Smooth muscle cell (in vitro differentiated cells): Measurements from ENCODE around the gene ACAN. TPM values are rescaled to one million over a fixed set of nuclear protein-coding genes. Genes with fewer than 3 reads are reported as not detected.

ENCODE experiments used
- DNase-seq: peaks from one replicate; lab custom pipeline; 2025; ENCODE audit not compliant: unreplicated experiment; lab: John Stamatoyannopoulos, UW
- H2AFZ ChIP-seq: fragments of 200-600 bp; sonication (generic); 2 replicates; pipeline ENCODE4 v1.6.0; 2016; ENCODE audit warnings: antibody characterized with exemption, low read depth, mild to moderate bottlenecking
- H3F3A ChIP-seq: fragments of 200-600 bp; sonication (generic); 2 replicates; pipeline ENCODE4 v1.6.0; 2017; ENCODE audit warnings: antibody characterized with exemption, low read depth
- H3K27ac ChIP-seq: fragments of 200-600 bp; sonication (generic); 2 replicates; pipeline ENCODE4 v1.5.1; 2016; ENCODE audit warnings: low read depth, mild to moderate bottlenecking
- H3K27me3 ChIP-seq: fragments of 200-600 bp; sonication (generic); 2 replicates; pipeline ENCODE4 v1.6.1; 2016; ENCODE audit warnings: low read depth, mild to moderate bottlenecking
- H3K36me3 ChIP-seq: fragments of 200-600 bp; sonication (generic); 2 replicates; pipeline ENCODE4 v1.5.1; 2016; ENCODE audit warnings: low read depth
- H3K4me1 ChIP-seq: fragments of 200-600 bp; sonication (generic); 2 replicates; pipeline ENCODE4 v1.5.1; 2016; ENCODE audit warnings: low read depth
- H3K4me2 ChIP-seq: fragments of 200-600 bp; sonication (generic); 2 replicates; pipeline ENCODE4 v1.6.0; 2016; ENCODE audit warnings: mild to moderate bottlenecking
- H3K4me3 ChIP-seq: fragments of 200-600 bp; sonication (generic); 2 replicates; pipeline ENCODE4 v1.5.1; 2016; ENCODE audit warnings: mild to moderate bottlenecking
- H3K79me2 ChIP-seq: fragments of 200-600 bp; sonication (generic); 2 replicates; pipeline ENCODE4 v1.6.0; 2016; ENCODE audit warnings: low read depth, mild to moderate bottlenecking
- H3K9ac ChIP-seq: fragments of 200-600 bp; sonication (generic); 2 replicates; pipeline ENCODE4 v1.6.0; 2016; ENCODE audit warnings: low read depth
- H3K9me3 ChIP-seq: fragments of 200-600 bp; sonication (generic); replicated peaks from 2 replicates; pipeline ENCODE4 v1.5.1; 2016; ENCODE audit warnings: low read depth
- H4K20me1 ChIP-seq: fragments of 200-600 bp; sonication (generic); 2 replicates; pipeline ENCODE4 v1.6.0; 2016; ENCODE audit warnings: low read depth
- WGBS: methylation state at CpG from one replicate; pipeline ENCODE4 v1.1.7; 2016; ENCODE audit warnings: low lambda C conversion rate; 5-methylcytosine and 5-hydroxymethylcytosine counted together
- polyA plus RNA-seq: library from polyadenylated mRNA; unstranded; fragments of >200 nt; fragmentation: Nextera tagmentation; extraction: Ambion mirVana; gene quantifications from 2 replicates; pipeline ENCODE4 v1.2.1, GENCODE V29; 2016
- total RNA-seq: library from RNA; depleted of rRNA; stranded (reverse); fragments of >200 nt; gene quantifications from 2 replicates; pipeline ENCODE4 v1.2.3, GENCODE V29; 2014
- TF ChIP-seq, protein P1 (sequence below): fragments of 200-600 bp; sonication (generic); IDR thresholded peaks from 2 replicates; pipeline ENCODE4 v1.5.1; 2017; ENCODE audit warnings: borderline replicate concordance, mild to moderate bottlenecking, antibody characterized with exemption; ENCODE audit not compliant: insufficient read depth, poor library complexity, severe bottlenecking

The ACAN gene
- total and polyA plus RNA-seq, 2 experiments from 2014 or later: not detected

- no peak overlapping the region for H3K4me2 ChIP-seq
- H3K36me3 ChIP-seq: no peaks in the 10 kb centered on the region
- DNase-seq: no peak
- no peaks in the 10 kb centered on the region for H3F3A ChIP-seq
- peaks cover 17% of the 10 kb centered on the region for H3K79me2 ChIP-seq
- no peak overlapping the region for H3K4me3 ChIP-seq
- WGBS: 80% methylated on average over 1 of the region's 1 CpG
- H3K27ac ChIP-seq: no peak overlapping the region
- no peak overlapping the region for H3K9ac ChIP-seq
- no peaks in the 10 kb centered on the region for H3K27me3 ChIP-seq
- peaks cover 91% of the 10 kb centered on the region for H4K20me1 ChIP-seq
- peaks cover 9% of the 10 kb centered on the region for H3K4me1 ChIP-seq
- no peaks in the 10 kb centered on the region for H3K9me3 ChIP-seq
- no peak overlapping the region for H2AFZ ChIP-seq
- TF ChIP-seq, protein P1, sequence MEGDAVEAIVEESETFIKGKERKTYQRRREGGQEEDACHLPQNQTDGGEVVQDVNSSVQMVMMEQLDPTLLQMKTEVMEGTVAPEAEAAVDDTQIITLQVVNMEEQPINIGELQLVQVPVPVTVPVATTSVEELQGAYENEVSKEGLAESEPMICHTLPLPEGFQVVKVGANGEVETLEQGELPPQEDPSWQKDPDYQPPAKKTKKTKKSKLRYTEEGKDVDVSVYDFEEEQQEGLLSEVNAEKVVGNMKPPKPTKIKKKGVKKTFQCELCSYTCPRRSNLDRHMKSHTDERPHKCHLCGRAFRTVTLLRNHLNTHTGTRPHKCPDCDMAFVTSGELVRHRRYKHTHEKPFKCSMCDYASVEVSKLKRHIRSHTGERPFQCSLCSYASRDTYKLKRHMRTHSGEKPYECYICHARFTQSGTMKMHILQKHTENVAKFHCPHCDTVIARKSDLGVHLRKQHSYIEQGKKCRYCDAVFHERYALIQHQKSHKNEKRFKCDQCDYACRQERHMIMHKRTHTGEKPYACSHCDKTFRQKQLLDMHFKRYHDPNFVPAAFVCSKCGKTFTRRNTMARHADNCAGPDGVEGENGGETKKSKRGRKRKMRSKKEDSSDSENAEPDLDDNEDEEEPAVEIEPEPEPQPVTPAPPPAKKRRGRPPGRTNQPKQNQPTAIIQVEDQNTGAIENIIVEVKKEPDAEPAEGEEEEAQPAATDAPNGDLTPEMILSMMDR: no peak
Measured at GRCh38 chr15:88906130-88906529, 102.9 kb downstream of the ACAN start.

DNA sequence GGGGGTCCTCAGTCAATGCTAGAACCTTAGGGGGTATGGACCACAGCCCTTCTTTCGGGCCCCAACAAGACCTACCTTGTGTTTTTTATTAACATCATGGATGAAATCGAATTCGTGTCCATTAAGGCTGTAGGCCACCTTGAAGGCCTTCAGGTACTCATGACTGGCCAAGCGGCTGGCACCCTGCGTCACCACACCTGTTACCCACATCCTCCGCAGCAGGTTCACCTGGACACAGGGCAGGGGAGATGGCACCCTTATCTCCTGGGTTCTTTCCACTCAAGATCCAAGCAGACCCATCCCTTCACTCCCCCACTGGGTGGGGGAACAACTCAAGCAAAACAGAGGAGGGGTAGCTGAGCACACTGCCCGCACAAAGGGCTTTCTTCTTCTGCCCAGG, 103.3 kb downstream of the ACAN start:
- Histone ChIP-seq H3K9ac (no peak overlapping the region), H3F3A (no peaks in the 10 kb centered on the region), H3K27me3 (no peaks in the 10 kb centered on the region), H3K4me1 (peaks cover 13% of the 10 kb centered on the region), H3K27ac (no peak overlapping the region), H4K20me1 (peaks cover 96% of the 10 kb centered on the region), H3K4me2 (no peak overlapping the region), H2AFZ (no peak overlapping the region), H3K36me3 (no peaks in the 10 kb centered on the region), H3K4me3 (no peak overlapping the region), H3K9me3 (no peaks in the 10 kb centered on the region), H3K79me2 (peaks cover 21% of the 10 kb centered on the region)
- TF ChIP-seq, protein P1: no peak
- DNase-seq: no peak
- WGBS: 96% methylated on average over 7 of the region's 7 CpGs

GRCh38 chr15:88907111-88907510, 103.9 kb downstream of the ACAN start:
- Histone ChIP-seq H3K9me3 (no peaks in the 10 kb centered on the region), H3K27ac (no peak overlapping the region), H3K4me3 (no peak overlapping the region), H3K36me3 (no peaks in the 10 kb centered on the region), H3K27me3 (no peaks in the 10 kb centered on the region), H3F3A (no peaks in the 10 kb centered on the region), H3K9ac (no peak overlapping the region), H3K4me2 (no peak overlapping the region), H3K4me1 (peaks cover 15% of the 10 kb centered on the region), H4K20me1 (peaks cover 97% of the 10 kb centered on the region), H2AFZ (no peak overlapping the region), H3K79me2 (peaks cover 22% of the 10 kb centered on the region)
- 89% methylated on average over 14 of the region's 14 CpGs for WGBS
- no peak for DNase-seq
- TF ChIP-seq, protein P1: no peak

DNA sequence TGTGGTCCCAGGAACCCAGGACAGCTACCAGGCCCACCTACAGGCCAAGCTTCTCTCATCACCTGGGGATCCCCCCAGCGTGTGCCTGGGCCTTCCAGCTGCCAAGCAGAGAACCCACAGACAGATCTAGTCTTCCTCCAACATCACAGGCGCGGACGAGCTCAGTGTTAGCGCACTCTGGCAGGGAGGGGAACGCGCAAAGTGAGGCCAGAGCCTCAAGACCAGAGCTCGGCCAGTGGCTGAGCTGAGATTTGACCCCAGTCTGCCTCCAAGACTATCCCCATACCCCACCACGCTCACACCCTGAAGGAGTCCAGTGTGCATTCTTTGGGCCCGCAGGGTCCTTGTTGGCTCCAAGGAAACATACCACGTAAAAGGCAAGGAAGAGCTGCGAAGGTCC, 104.9 kb downstream of the ACAN start:
- Histone ChIP-seq H3K27ac (no peak overlapping the region), H2AFZ (no peak overlapping the region), H3F3A (no peaks in the 10 kb centered on the region), H3K36me3 (no peaks in the 10 kb centered on the region), H3K27me3 (no peaks in the 10 kb centered on the region), H3K79me2 (peaks cover 22% of the 10 kb centered on the region), H3K9ac (no peak overlapping the region), H3K9me3 (no peaks in the 10 kb centered on the region), H3K4me1 (peaks cover 15% of the 10 kb centered on the region), H4K20me1 (peaks cover 86% of the 10 kb centered on the region), H3K4me2 (no peak overlapping the region), H3K4me3 (no peak overlapping the region)
- TF ChIP-seq, protein P1: no peak
- no peak for DNase-seq
- 91% methylated on average over 12 of the region's 12 CpGs for WGBS
